Measurements from ENCODE around the gene METTL6. TPM values are rescaled to one million over a fixed set of nuclear protein-coding genes. Genes with fewer than 3 reads are reported as not detected.
"Not testable (repeated sequence)": the region's sequence is repeated elsewhere in the genome, so short reads cannot be mapped to it uniquely, and the experiment has no call there.

The METTL6 gene
- total RNA-seq, 4 donors from 2014 or later = 9.5 to 16.2 (median 13.4) TPM

DNA sequence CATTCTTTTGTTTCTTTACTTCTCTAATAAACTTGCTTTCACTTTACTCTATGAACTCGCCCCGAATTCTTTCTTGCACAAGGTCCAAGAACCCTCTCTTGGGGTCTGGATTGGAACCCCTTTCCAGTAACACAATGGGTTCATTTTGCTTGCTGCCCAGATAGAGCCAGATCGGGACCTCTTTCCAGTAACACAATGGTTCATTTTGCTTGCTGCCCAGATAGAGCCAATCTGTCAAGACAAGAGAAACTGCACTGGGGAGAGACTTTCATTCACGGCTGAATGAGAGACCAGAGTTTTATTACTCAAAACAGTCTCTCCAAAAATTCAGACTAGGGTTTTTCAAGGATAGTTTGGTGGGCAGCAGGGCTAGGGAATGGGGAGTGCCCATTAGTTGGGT is 25.4 kb downstream of the METTL6 start:
- TF ChIP-seq CTCF (IDR thresholded peaks at IDR 0.05) = no peak
- no peak for TF ChIP-seq POLR2A (IDR thresholded peaks at IDR 0.05)
- no peaks in the 10 kb centered on the region for H3K36me3 ChIP-seq
- no peaks in the 10 kb centered on the region for H3K9me3 ChIP-seq
- no peak overlapping the region for H3K4me3 ChIP-seq
- H3K27ac ChIP-seq = no peak overlapping the region
- no peak for DNase-seq
- no peaks in the 10 kb centered on the region for H3K27me3 ChIP-seq
- H3K4me1 ChIP-seq = no peaks in the 10 kb centered on the region

GRCh38 chr3:15399970-15400369 is 27.4 kb downstream of the METTL6 start:
- no peak for TF ChIP-seq CTCF (IDR thresholded peaks at IDR 0.05)
- no peak for TF ChIP-seq POLR2A (IDR thresholded peaks at IDR 0.05)
- no peak overlapping the region for H3K27ac ChIP-seq
- H3K27me3 ChIP-seq = no peaks in the 10 kb centered on the region
- H3K9me3 ChIP-seq = no peaks in the 10 kb centered on the region
- no peak for DNase-seq
- no peaks in the 10 kb centered on the region for H3K36me3 ChIP-seq
- no peak overlapping the region for H3K4me3 ChIP-seq
- H3K4me1 ChIP-seq = no peaks in the 10 kb centered on the region

DNA sequence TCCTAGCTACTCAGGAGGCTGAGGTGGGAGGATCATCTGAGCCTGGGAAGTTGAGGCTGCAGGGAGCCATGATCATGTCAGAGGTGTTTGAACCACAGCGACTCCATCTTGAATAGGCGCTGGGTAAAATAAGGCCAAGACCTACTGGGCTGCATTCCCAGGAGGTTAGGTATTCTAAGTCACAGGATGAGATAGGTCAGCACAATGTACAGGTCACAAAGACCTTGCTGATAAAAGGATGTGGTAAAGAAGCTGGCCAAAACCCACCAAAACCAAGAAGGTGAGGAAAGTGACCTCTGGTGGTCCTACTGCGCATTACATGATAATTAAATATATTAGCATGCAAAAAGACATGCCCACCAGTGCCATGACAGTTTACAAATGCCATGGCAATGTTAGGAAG is 28.6 kb downstream of the METTL6 start:
- not testable (repeated sequence) for H3K4me3 ChIP-seq, H3K36me3 ChIP-seq, DNase-seq, H3K9me3 ChIP-seq, H3K27ac ChIP-seq, H3K4me1 ChIP-seq, H3K27me3 ChIP-seq
- peak in 4 of 6 experiments; percentile 14 to 57 (median 41) for TF ChIP-seq CTCF (IDR thresholded peaks at IDR 0.05)

GRCh38 chr3:15393252-15393651 is 34.1 kb downstream of the METTL6 start:
- H3K4me1 ChIP-seq, H3K27ac ChIP-seq, H3K9me3 ChIP-seq, DNase-seq, H3K36me3 ChIP-seq, H3K27me3 ChIP-seq, H3K4me3 ChIP-seq: not testable (repeated sequence)

GRCh38 chr3:15391007-15391406 is 36.3 kb downstream of the METTL6 start:
- H3K4me3 ChIP-seq = no peak overlapping the region
- no peaks in the 10 kb centered on the region for H3K27me3 ChIP-seq
- no peaks in the 10 kb centered on the region for H3K4me1 ChIP-seq
- no peak for TF ChIP-seq POLR2A (IDR thresholded peaks at IDR 0.05)
- TF ChIP-seq CTCF (IDR thresholded peaks at IDR 0.05) = no peak
- no peaks in the 10 kb centered on the region for H3K9me3 ChIP-seq
- no peak overlapping the region for H3K27ac ChIP-seq
- no peaks in the 10 kb centered on the region for H3K36me3 ChIP-seq
- DNase-seq = no peak

DNA sequence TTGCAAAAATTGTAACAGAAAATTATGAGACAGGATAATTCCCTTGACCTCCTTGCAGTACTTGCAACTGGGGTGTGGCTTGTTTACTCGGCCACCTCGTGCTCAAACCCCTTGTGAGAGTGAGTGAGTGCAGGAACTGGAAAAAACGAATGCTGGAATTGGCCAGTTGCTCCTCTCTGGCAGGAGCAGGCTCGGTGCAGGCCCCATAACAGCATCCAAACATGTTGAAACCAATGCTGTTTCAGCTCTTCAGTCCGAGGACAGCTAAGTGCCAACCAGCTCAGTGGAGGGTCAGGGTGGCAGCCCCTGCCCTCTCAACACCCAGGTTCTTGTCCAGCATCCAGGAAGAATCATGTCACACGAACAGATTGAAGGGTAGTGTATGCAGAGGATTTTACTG is 36.9 kb downstream of the METTL6 start:
- no peaks in the 10 kb centered on the region for H3K9me3 ChIP-seq
- H3K27me3 ChIP-seq = no peaks in the 10 kb centered on the region
- no peak overlapping the region for H3K4me3 ChIP-seq
- no peaks in the 10 kb centered on the region for H3K36me3 ChIP-seq
- no peak for TF ChIP-seq POLR2A (IDR thresholded peaks at IDR 0.05)
- no peak for TF ChIP-seq CTCF (IDR thresholded peaks at IDR 0.05)
- DNase-seq = no peak
- H3K27ac ChIP-seq = no peak overlapping the region
- H3K4me1 ChIP-seq = no peaks in the 10 kb centered on the region

DNA sequence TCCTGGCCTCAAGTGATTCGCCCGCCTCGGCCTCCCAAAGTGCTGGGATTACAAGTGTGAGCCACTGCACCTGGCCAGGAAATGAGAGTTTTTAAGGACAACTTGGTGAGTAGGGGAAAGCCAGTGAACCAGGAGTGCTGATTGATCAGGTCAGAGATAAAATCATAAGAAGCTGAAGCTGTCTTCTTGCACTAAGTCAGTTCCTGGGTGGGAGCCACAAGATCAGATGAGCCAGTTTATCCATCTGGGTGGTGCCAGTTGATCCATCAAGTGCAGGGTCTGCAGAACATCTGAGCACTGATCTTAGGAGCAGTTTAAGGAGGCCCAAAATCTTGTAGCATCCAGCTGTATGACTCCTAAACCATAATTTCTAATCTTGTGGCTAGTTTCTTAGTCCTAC is 39.0 kb downstream of the METTL6 start:
- not testable (repeated sequence) for H3K4me3 ChIP-seq, H3K9me3 ChIP-seq, H3K27me3 ChIP-seq, H3K27ac ChIP-seq, DNase-seq, H3K36me3 ChIP-seq, H3K4me1 ChIP-seq
